ENCODE data around the gene XRCC1.
A peak's percentile ranks its signal among the peaks of the same experiment; 100 is the strongest.
"Not testable (repeated sequence)": the region's sequence is repeated elsewhere in the genome, so short reads cannot be mapped to it uniquely, and the experiment has no call there.

The XRCC1 gene

GRCh38 chr19:43575156-43575950 is at the start of gene XRCC1, which contains the start of gene PINLYP:
Gene XRCC1, minus strand, starts transcription at chr19:43575527. Its CDS starts 69 bp downstream, at chr19:43575458.
Gene PINLYP, plus strand, starts transcription at chr19:43575801. Its CDS starts 1,391 bp downstream, at chr19:43577192.
- DNase-seq (ENCODE audit: low read depth in 3 of 3, low spot score in 1 of 3), result peak; percentile 90 to 91 (median 90)

GRCh38 chr19:43624933-43625332 is 49.6 kb upstream of the XRCC1 start:
- peak; percentile 57 to 73 (median 60) for DNase-seq (ENCODE audit: low read depth in 3 of 3, low spot score in 1 of 3)

GRCh38 chr19:43623889-43624670 is 48.8 kb upstream of the XRCC1 start:
- no peak for DNase-seq (ENCODE audit: low read depth in 3 of 3, low spot score in 1 of 3)

GRCh38 chr19:43622956-43623355 is 47.6 kb upstream of the XRCC1 start:
- no peak for DNase-seq (ENCODE audit: low read depth in 3 of 3, low spot score in 1 of 3)

GRCh38 chr19:43622070-43622469 is 46.7 kb upstream of the XRCC1 start:
- DNase-seq (ENCODE audit: low read depth in 3 of 3, low spot score in 1 of 3), result no peak

- DNase-seq (ENCODE audit: low read depth in 3 of 3, low spot score in 1 of 3), result peak; percentile 67 to 76 (median 72)
These were observed 45.0 kb upstream of the XRCC1 start for GRCh38 chr19:43620061-43621001.

- DNase-seq (ENCODE audit: low read depth in 3 of 3, low spot score in 1 of 3), result peak; percentile 65 to 74 (median 71)
These were observed 44.1 kb upstream of the XRCC1 start, which contains the start of gene ZNF428 for GRCh38 chr19:43619262-43620060. Gene ZNF428, minus strand, starts transcription at chr19:43619629. Its CDS starts 5,325 bp downstream, at chr19:43614304.

- DNase-seq (ENCODE audit: low read depth in 3 of 3, low spot score in 1 of 3), result peak in 1 of 3 donors; percentile 25
These were observed 43.6 kb upstream of the XRCC1 start for GRCh38 chr19:43618921-43619261.

GRCh38 chr19:43616954-43617353 is 41.6 kb upstream of the XRCC1 start:
- no peak for DNase-seq (ENCODE audit: low read depth in 3 of 3, low spot score in 1 of 3)

- DNase-seq (ENCODE audit: low read depth in 3 of 3, low spot score in 1 of 3), result no peak
These were observed 41.0 kb upstream of the XRCC1 start for GRCh38 chr19:43616306-43616705.

GRCh38 chr19:43612374-43612773 is 37.0 kb upstream of the XRCC1 start:
- no peak for DNase-seq (ENCODE audit: low read depth in 3 of 3, low spot score in 1 of 3)

GRCh38 chr19:43611788-43612187 is 36.5 kb upstream of the XRCC1 start, which contains the start of gene SRRM5:
Gene SRRM5, plus strand, starts transcription at chr19:43612088. Its CDS starts 34 bp downstream, at chr19:43612122.
- DNase-seq (ENCODE audit: low read depth in 3 of 3, low spot score in 1 of 3), result no peak

GRCh38 chr19:43610493-43610892 is 35.2 kb upstream of the XRCC1 start:
- DNase-seq (ENCODE audit: low read depth in 3 of 3, low spot score in 1 of 3), result no peak

- no peak for DNase-seq (ENCODE audit: low read depth in 3 of 3, low spot score in 1 of 3)
These were observed 34.5 kb upstream of the XRCC1 start for GRCh38 chr19:43609872-43610271.

- DNase-seq (ENCODE audit: low read depth in 3 of 3, low spot score in 1 of 3), result no peak
These were observed 32.2 kb upstream of the XRCC1 start for GRCh38 chr19:43607238-43608205.

- DNase-seq (ENCODE audit: low read depth in 3 of 3, low spot score in 1 of 3), result no peak
These were observed 31.4 kb upstream of the XRCC1 start for GRCh38 chr19:43606569-43607229.

GRCh38 chr19:43605875-43606568 is 30.7 kb upstream of the XRCC1 start:
- DNase-seq (ENCODE audit: low read depth in 3 of 3, low spot score in 1 of 3), result no peak

GRCh38 chr19:43600326-43600725 is 25.0 kb upstream of the XRCC1 start:
- not testable (repeated sequence) for DNase-seq (ENCODE audit: low read depth in 3 of 3, low spot score in 1 of 3)
